Gastroesophageal sphincter (tissue), 4 donors: ENCODE data around the gene PRKG1. TPM values are rescaled to one million over a fixed set of nuclear protein-coding genes. Genes with fewer than 3 reads are reported as not detected.
A peak's percentile ranks its signal among the peaks of the same experiment; 100 is the strongest.

Source experiments
- ATAC-seq: fragments of 150-250 bp; one replicate; pipeline ENCODE4 v1.9.1; 2016; ENCODE audit warnings: mild to moderate bottlenecking, moderate library complexity
- H3K27ac ChIP-seq, 4 donors: fragments of 200-600 bp; sonication (generic) in 3 of 4; 1 replicate in 3 of 4; 2 replicates in 1 of 4; pipeline ENCODE4 v1.5.1; 2016 to 2019
- H3K27me3 ChIP-seq: fragments of 200-600 bp; sonication (generic); one replicate; pipeline ENCODE4 v1.5.1; 2019
- H3K36me3 ChIP-seq, 2 donors: fragments of 200-600 bp; sonication (generic); one replicate each; pipeline ENCODE4 v1.5.1; 2019; ENCODE audit warnings: control low read depth in 1 of 2
- H3K4me1 ChIP-seq, 3 donors: fragments of 200-600 bp; sonication (generic); 1 replicate in 2 of 3; 2 replicates in 1 of 3; pipeline ENCODE4 v1.5.1; 2016 to 2019; ENCODE audit warnings: control low read depth in 2 of 3
- H3K4me3 ChIP-seq, 2 donors: fragments of 200-600 bp; sonication (generic); one replicate each; pipeline ENCODE4 v1.5.1; 2019; ENCODE audit warnings: mild to moderate bottlenecking in 1 of 2, moderate library complexity in 1 of 2
- H3K9me3 ChIP-seq, 3 donors: fragments of 200-600 bp; sonication (generic); one replicate each; pipeline ENCODE4 v1.5.1; 2017 to 2019; ENCODE audit warnings: control low read depth in 2 of 3
- CTCF ChIP-seq, 4 experiments: fragments of 200-600 bp in 2 of 4; fragments of 450-650 bp in 2 of 4; sonication (generic) in 1 of 4; IDR thresholded peaks; one replicate each; pipeline ENCODE4 v1.5.1; 2017 to 2019; ENCODE audit warnings: antibody characterized with exemption in 4 of 4, mild to moderate bottlenecking in 2 of 4, moderate library complexity in 2 of 4
- EP300 ChIP-seq: sonication (generic); formaldehyde crosslinking; IDR thresholded peaks from one replicate; pipeline ENCODE4 v1.6.1; 2017; ENCODE audit warnings: antibody characterized with exemption, mild to moderate bottlenecking
- POLR2A ChIP-seq, 2 donors: fragments of 450-650 bp; IDR thresholded peaks; one replicate each; pipeline ENCODE4 v1.6.1; 2017; ENCODE audit warnings: antibody characterized with exemption in 2 of 2, mild to moderate bottlenecking in 2 of 2, moderate library complexity in 1 of 2
- POLR2AphosphoS5 ChIP-seq: sonication (generic); formaldehyde crosslinking; IDR thresholded peaks from one replicate; pipeline ENCODE4 v1.6.1; 2017; ENCODE audit warnings: antibody characterized with exemption
- WGBS, 2 donors: methylation state at CpG; one replicate each; pipeline ENCODE4 v1.1.5; 2018; ENCODE audit warnings: low coverage in 1 of 2; 5-methylcytosine and 5-hydroxymethylcytosine counted together
- total RNA-seq, 4 donors: library from RNA; depleted of rRNA; stranded (reverse); fragments of >200 nt; gene quantifications; one replicate each; pipeline ENCODE4 v1.1.0, GENCODE V29; 2016

Gene PRKG1
- total RNA-seq, 4 donors from 2014 or later: 27.5 to 73.2 (median 39.2) TPM

- H3K27ac ChIP-seq: no peak overlapping the region
- peaks cover 3 to 31% (median 8%) of the 10 kb centered on the region in 3 donors for H3K4me1 ChIP-seq
- H3K36me3 ChIP-seq: no peaks in the 10 kb centered on the region
- no peak for TF ChIP-seq POLR2A (IDR thresholded peaks at IDR 0.05)
- no peak for TF ChIP-seq EP300
- TF ChIP-seq CTCF (IDR thresholded peaks at IDR 0.05): no peak
- TF ChIP-seq POLR2AphosphoS5: no peak
- H3K27me3 ChIP-seq: no peaks in the 10 kb centered on the region
- H3K9me3 ChIP-seq: no peaks in the 10 kb centered on the region
- WGBS, 2 donors: 85 to 100% methylated on average over 3 of the region's 3 CpGs
- no peak overlapping the region for H3K4me3 ChIP-seq
- ATAC-seq: no peak
Observed at GRCh38 chr10:51233337-51234100, 159.2 kb downstream of the PRKG1 start.

- WGBS, 2 donors: 83 to 92% methylated on average over 1 of the region's 1 CpG
- no peak for ATAC-seq
- Histone ChIP-seq H3K4me3 (no peak overlapping the region), H3K9me3 (no peaks in the 10 kb centered on the region), H3K27ac (no peak overlapping the region), H3K4me1 (peaks cover 3 to 38% (median 9%) of the 10 kb centered on the region in 3 donors), H3K27me3 (no peaks in the 10 kb centered on the region), H3K36me3 (no peaks in the 10 kb centered on the region)
- TF ChIP-seq POLR2AphosphoS5 (no peak), POLR2A (IDR thresholded peaks at IDR 0.05) (no peak), CTCF (IDR thresholded peaks at IDR 0.05) (no peak), EP300 (no peak)
Observed at GRCh38 chr10:51235865-51236264, 161.6 kb downstream of the PRKG1 start.

GRCh38 chr10:51239006-51239405, 164.7 kb downstream of the PRKG1 start:
- Histone ChIP-seq H3K9me3 (no peaks in the 10 kb centered on the region), H3K4me3 (no peak overlapping the region), H3K27ac (peak overlapping the region in 1 of 4 donors; percentile 43), H3K36me3 (no peaks in the 10 kb centered on the region), H3K4me1 (peaks cover 0 to 30% (median 3%) of the 10 kb centered on the region in 3 donors), H3K27me3 (no peaks in the 10 kb centered on the region)
- no peak for TF ChIP-seq POLR2AphosphoS5
- TF ChIP-seq POLR2A (IDR thresholded peaks at IDR 0.05): no peak
- no peak for TF ChIP-seq CTCF (IDR thresholded peaks at IDR 0.05)
- no peak for TF ChIP-seq EP300
- WGBS, 2 donors: 26 to 45% methylated on average over 2 to 4 of the region's 4 CpGs
- no peak for ATAC-seq

- H3K9me3 ChIP-seq: no peaks in the 10 kb centered on the region
- H3K27me3 ChIP-seq: no peaks in the 10 kb centered on the region
- no peak overlapping the region for H3K27ac ChIP-seq
- H3K4me1 ChIP-seq: peaks cover 0 to 54% (median 15%) of the 10 kb centered on the region in 3 donors
- 83 to 94% methylated on average over 1 of the region's 1 CpG for WGBS, 2 donors
- H3K36me3 ChIP-seq: no peaks in the 10 kb centered on the region
- TF ChIP-seq POLR2AphosphoS5: no peak
- no peak for TF ChIP-seq POLR2A (IDR thresholded peaks at IDR 0.05)
- no peak for TF ChIP-seq CTCF (IDR thresholded peaks at IDR 0.05)
- no peak for TF ChIP-seq EP300
- no peak for ATAC-seq
- no peak overlapping the region for H3K4me3 ChIP-seq
Observed at GRCh38 chr10:51241461-51241860, 167.2 kb downstream of the PRKG1 start.

- Histone ChIP-seq H3K4me3 (no peak overlapping the region), H3K27ac (no peak overlapping the region), H3K4me1 (peaks cover 0 to 60% (median 18%) of the 10 kb centered on the region in 3 donors), H3K9me3 (no peaks in the 10 kb centered on the region), H3K36me3 (no peaks in the 10 kb centered on the region), H3K27me3 (no peaks in the 10 kb centered on the region)
- TF ChIP-seq CTCF (IDR thresholded peaks at IDR 0.05): no peak
- no peak for TF ChIP-seq POLR2AphosphoS5
- TF ChIP-seq EP300: no peak
- no peak for TF ChIP-seq POLR2A (IDR thresholded peaks at IDR 0.05)
- 76 to 84% methylated on average over 2 of the region's 2 CpGs for WGBS, 2 donors
- no peak for ATAC-seq
Observed at GRCh38 chr10:51242393-51242792, 168.1 kb downstream of the PRKG1 start.
